GF-D8 (cell line): ENCODE data around the gene GTPBP1.

Source experiments
- DNase-seq: peaks from one replicate; lab custom pipeline; 2025; lab: John Stamatoyannopoulos, UW

The GTPBP1 gene

DNA sequence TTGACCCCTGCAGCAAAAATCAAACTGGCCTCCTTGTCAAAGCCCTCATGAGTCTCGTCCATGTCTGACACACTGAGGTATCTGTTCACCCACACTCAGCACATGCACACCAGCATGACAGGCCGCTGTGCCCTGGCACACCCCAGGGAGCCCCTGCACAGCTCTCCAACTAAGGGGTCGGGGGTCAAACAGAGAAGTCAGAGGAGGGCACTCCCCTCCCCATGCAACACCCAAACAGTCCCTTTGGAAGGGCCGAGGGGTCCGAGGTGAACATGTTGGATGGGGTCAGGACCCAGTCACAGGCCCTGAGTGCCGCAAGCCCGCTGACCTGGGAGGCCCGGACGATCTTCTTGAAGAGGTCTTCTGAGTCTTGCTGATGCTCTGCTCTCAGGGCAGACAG, 35.4 kb downstream of the GTPBP1 start:
- no peak for DNase-seq

DNA sequence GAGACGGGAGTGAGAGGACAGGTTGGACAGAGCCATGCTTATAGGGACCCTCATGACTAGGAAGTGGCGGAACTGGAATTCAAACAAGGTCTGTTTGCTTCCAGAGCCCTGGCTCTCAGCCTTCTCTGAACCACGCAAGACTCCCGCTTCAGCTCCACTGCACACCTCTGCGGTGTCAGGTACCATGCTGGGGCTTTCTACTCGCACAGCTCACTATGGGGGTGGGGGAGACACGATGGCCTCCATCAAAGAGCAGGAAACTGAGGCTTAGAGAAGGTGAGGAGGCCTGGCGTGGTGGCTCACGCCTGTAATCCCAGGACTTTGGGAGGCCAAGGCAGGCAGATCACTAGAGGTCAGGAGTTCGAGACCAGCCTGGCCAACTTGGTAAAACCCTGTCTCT, 35.8 kb downstream of the GTPBP1 start:
- DNase-seq = no peak

DNA sequence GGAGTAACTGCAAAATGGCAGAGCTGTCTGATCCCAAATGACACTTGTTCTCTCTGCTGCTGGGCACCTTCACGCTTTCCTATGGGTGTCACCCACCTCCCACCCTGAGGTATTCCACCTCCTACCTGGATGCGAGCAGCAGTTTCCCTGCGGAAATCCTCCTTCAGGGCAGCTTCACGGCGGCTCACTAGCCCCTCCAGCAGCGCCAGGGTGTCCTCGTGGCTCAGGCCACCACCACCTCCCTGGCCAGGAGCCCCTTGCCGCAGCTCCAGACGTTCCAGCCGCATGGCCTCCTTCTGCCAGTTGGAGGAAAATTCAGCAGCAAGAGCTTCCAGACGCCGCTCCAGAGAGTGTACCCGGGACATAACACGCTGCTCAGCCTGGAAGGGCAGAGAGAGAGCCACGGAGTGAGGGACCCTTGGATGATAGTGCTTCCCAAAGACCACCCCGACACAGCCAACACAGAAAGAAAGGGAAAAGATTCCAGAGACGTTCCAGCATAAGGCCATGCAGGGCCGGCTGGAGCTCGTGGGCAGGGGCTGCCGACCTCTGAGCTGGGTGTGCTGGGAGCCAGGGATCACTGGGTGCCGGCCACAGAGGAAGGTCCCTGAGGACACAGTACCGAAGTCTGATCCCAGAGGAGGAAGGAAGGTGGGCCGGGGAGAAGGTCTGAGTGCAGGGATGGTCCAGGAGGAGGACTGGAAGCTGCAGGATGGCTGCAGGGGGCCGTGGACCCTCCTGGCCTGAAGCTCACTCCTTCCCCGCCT, 36.6 kb downstream of the GTPBP1 start:
- DNase-seq = no peak

DNA sequence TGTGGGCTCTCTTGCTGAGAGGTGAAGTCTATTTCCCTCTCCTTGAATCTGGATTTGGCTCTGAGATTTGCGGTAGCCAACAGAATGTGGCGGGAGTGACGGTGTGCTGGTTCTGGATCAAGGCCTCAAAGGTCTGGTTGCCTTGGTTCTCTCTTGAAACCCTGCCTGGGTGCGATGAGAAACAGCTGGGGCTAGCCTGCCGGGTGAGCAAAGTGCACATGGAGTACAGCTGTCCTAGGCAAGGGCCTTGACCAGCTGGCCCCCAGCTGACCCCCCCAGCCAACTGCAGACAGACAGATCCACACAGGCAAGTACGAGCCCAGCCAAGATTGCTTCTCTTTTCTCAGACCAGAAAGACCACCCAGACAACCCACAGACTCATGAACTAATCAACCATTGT, 39.2 kb downstream of the GTPBP1 start:
- no peak for DNase-seq

DNA sequence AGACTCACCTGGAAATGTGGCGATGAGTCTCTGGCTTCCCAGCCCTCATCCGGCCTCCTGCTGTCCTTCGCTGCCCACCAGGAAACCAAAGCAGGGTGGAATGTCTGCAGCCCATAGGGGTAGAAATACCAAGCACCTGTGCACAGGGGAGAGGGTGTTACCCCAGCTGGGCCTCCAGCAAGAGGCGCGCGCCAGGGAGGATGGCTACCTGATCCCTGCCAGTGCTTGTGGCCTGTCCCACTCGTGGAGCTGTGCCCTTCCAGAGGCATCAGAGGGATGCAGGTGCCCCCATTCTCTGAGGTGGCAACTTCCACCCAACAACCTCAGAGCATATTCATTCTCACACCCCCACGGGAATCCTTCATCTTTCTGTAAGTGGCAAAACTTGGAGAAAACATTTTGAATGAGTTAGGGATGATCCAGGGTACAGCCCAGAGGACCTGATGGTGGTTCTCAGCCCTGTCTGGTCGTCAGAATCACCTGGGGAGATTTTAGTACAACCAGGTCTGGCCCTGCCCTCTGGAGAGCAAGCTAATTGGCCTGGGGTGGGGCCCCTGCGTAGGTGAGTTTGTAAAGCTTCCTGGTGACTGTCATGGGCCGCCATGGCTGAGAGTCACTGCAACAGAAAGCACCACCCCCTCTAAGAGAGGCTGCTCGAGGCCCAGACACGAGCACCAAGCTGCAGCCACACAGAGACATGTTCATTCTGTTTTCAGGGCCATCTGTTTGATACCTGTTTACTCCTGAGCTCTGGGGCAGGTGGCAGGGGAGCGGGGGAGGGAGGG, 40.1 kb downstream of the GTPBP1 start:
- no peak for DNase-seq

DNA sequence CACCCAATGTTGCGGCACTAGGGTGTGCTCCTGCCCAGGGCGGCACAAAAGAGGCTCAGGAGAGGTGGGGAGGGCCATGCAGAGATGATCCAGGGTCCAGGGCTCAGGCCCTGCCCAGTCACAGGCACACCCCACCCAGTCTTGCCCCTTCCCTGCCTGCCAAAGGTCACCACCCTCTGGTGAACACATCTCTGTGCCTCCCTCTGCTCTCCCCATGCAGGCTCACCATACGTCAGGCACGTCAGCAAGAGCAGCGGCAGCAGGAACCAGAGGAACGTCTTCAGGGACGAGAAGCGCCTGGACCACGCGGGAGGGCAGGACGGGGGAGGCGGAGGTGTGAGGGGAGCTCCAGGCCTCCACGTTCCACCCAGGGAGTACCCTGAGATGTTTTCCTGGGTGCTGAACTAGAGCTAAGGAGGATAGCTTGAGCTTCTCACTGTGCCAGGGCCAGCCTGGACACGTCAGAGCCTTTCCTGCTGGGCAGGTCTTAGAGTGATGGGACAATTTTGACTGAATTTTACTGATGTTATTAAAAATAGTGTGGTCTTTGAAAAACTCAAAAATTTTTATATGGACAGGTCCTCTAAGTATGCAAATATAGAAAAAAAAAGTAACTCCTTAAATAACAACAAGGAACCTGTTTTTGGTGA, 42.9 kb downstream of the GTPBP1 start:
- no peak for DNase-seq

DNA sequence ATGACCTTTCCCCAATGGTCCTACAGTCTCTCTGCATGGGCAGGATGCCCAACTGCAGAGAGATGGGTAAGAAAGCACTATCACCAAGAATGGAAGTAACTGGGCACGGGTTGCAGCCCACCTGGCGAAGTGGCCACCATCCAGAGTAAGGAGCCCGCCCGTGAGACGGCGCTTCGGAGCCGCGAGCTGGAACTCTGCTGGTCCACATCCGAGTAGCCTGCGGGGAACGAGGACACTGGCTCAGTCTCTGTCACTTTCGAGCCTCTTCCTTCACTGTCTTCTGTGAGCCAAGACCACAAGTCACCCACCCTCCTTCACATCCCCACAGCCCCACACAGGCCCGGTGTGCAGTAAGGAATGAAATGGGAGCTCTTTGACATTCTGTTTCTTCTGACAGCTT, 44.4 kb downstream of the GTPBP1 start:
- no peak for DNase-seq

DNA sequence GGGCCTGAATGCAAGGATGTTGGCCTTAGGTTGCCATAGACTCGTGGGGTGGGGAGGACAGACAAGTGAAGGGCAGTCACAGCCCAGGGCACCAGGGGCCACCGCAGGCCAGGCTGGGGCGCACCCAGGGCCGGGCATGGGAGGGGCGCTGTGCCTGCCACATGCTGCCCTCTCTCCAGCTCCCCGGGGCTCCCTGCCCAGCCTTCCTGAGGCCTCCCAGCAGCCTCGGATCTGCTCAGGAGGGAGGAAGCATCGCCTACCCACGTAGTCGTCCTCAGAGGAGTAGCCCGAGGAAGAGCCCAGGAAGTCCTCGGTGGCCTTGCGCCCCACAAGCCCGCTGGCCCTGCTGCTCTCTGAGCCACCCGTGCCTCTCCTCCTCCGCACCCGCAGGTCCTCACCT, 44.9 kb downstream of the GTPBP1 start:
- no peak for DNase-seq

DNA sequence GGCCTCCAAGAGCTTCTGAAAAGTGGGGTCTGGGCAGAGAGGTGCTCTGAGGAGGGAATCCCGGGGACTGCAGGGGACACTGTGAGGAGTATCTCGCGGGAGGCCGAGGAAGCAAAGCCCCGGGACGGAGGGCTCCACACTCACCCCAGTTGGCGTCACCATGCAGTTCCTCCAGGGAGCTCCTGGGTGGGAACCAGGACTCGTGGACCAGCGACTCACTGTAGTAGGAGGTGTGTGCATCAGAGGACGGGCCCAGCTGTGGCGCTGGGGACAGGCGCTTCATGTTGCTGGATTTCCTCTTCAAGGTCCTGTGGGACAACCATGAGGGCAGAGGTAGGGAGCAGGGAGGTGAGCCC, 45.3 kb downstream of the GTPBP1 start:
- no peak for DNase-seq

DNA sequence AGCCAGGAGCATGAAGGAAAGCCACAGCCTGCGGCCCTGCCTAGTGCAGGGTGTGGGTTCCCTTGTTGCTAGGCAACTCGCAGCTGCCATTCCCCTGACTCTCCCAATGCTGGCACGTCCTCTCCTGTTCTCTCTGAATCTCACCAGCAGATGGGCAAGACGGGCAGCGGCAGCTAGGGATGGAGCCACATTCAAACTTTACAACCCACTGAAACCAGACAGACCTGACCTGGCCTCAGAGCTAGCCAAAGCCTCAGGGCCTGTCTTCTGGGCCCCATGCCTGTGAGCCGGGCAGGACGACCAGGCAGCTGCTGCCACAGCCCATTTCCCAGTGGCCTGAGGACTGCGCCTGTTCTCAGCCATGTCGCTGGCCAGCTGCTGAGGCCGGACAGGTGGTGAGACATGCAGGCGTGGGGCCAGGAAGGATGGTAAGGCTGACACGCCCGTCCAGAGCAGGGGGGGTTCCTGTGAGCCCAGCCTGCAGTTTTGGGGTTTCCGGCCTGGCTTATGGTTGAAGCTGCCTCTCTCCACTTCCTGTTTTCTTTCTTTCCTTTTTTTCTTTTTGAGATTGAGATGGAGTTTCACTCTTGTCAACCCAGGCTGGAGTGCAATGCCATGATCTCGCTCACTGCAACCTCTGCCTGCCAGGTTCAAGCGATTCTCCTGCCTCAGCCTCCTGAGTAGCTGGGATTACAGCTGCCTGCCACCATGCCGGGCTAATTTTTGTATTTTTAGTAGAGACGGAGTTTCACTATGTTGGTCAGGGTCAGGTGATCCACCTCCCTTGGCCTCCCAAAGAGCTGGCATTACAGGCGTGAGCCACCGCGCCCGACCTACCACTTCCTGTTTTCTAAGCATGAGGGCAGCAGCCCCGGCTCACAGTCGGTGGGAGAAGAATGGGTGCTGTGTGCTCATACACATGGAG, 45.9 kb downstream of the GTPBP1 start:
- peak; percentile 54 for DNase-seq

DNA sequence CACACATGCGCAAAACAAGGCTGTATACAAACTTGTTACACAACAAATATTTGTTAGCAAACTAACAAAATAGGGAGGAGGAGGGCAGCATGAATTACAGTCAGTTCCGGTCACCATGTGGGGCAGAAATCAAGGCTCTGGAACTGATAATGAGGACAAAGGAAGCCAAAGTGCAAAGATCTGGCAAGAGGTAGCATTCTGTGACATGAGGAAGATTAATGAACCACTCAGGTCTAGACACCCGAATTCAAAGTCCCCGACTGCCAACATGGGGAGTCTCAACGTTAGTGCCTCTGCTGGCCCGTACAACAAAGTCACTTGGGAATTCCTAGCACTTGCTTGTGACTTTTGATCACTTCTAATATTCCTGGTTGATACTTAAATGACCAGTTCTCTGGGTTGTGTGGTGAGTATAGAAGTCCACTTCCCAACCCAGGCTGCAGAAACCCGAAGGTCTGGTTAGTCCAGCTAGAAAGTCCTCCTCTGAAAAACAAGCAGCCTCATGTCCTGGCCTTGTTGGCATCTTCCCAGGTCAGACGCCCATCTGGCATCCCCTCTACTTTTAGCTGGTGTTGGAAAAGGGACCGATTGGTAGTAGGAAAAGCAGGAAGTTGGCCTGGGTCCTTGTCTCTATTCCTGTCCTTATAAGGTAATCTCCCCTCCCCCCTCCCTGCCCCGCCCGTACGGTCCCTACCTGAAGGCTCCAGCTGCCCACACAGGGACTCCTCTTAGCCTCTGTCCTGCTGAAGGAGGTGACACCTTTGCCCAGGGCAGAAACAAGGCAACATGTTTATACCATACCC, 48.4 kb downstream of the GTPBP1 start:
- no peak for DNase-seq

DNA sequence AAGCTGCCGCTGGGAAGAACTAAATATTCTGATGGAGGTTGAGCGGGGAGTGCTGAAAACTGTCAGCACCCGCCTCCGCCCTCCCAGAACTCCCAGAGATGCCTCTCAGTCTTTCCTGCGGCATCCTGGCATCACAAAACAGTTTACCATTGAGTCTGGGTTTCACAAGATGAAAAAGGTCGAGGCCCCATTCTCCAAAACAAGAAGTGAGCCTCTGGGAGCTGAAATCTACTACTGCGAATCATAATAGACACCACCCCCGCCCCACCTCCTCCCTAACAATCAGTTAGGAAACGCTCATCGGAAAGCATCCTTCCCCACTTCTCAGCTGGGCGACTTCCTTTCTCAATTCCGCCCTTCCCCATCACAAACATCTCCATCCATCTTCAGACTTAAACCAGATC, 49.0 kb downstream of the GTPBP1 start:
- DNase-seq = peak; percentile 35

DNA sequence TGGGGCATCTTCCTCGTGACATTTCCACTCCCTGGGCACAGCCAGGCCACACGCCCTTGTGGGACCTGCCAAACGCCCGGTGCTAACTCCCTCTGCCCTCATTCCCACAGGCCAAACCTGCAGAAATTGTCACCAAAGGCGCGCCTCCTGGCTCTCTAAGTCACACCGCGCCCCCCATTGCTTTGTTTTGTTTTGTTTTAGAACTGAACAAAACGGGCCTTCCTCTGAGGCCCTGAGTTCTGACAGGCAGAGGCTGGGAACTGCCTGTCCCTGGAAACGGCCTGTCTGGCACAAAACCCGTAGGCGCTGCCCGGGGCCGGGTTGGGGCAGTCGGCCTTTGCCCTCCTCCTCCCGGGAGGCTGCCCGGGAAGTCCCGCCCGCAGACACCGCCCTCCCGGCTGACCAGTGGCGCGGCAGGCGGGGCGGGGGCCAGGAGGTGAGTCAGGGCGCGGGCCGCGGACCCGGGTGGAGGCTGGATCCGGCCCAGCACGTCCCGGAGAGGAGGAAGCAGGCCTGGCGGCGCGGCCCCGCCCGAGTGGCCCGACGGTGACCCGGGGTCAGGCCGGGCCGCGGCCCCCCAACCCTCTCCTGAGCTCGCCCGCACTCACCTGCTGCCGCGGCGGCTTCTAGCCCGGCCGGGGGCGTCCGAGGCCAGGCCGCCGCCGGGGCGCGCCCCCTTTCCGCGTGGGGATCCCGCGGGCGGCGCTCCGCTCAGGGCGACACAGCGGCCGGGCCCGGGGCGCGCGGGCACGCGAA, 49.6 kb downstream of the GTPBP1 start:
- peak; percentile 32 for DNase-seq

DNA sequence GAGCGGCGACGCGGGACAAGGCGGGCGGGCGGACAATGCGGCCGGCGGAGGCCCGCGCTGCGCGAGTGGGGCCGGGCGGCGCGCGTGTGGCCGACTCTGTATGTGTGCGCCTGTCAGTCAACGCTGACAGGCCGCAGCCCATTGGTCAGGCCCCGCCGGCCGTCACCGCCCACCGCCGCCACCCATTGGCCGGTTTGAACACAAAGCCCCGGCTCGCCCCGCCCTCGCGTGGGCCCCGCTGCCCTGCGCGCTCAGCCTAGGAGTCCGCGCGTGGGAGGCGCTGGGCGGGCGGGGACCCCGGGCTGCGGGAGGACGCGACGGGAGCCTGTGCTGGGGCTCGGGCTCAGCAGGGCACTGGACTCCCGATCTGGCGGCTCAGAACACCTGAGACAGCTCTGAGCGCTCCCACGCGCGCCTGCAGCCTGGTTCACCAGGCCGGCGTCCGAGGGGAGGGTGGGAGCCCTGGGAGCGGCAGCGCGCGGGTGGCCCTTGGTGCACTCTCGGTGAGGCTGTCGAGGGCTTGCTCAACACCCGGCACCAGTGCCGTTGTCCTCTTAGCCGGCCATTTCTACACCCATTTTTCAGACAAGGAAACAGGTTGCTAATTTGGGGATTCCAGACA, 50.3 kb downstream of the GTPBP1 start, which contains the start of gene SUN2:
SUN2 (minus strand) TSS at position 88 of the 622 bp plus-strand sequence. CDS start 3,370 bp downstream, outside the sequence.
- DNase-seq = peak; percentile 42

DNA sequence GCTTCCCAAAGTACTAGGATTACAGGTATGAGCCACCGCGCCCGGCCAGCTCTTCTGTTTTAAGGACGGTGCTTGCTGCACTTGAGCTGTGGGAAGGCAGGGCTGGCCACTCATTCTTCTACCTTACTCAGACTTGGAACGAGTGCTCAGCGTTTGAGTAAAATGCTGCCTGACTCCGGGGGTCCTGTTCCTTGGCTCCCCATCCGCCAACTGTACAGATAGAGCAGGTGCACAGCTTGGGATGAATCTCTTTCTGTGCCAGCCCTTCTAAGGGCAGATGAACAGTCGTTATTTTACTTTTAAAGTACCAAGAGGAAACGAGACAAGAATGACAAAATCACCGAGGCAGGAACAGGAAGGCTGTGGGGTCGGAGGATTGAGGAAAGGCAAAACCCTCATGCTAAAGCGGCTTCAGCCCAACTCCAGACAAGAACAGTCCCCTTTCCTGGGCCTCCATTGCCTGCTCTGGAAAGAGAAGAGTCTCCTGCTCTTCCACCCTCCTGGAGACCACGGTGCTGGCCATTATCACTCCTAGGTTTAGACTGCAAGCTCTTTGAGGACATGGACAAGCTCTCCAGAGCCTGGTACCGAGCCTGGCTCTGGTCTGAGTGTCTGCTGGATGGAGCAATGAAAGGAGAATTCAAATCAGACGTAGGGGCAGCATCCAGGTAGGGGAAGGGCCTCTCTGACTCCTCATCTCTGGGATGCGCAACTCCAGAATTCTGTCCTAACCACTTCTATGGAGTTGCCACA, 51.1 kb downstream of the GTPBP1 start:
- peak; percentile 43 for DNase-seq

DNA sequence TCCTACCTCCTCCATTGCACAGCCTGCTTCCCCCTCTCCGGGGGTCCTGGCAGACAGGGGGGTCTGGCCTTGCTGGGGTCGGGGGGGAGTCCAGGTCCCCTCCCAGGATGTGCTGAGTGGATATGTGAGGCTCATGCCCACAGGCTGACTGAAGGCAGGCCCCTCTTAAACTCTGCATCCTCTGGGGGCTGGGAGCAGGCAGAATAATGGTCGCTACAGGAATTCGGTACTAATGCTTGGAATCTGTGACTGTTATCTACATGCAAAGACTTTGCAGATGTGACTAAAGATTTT, 51.7 kb downstream of the GTPBP1 start:
- no peak for DNase-seq

DNA sequence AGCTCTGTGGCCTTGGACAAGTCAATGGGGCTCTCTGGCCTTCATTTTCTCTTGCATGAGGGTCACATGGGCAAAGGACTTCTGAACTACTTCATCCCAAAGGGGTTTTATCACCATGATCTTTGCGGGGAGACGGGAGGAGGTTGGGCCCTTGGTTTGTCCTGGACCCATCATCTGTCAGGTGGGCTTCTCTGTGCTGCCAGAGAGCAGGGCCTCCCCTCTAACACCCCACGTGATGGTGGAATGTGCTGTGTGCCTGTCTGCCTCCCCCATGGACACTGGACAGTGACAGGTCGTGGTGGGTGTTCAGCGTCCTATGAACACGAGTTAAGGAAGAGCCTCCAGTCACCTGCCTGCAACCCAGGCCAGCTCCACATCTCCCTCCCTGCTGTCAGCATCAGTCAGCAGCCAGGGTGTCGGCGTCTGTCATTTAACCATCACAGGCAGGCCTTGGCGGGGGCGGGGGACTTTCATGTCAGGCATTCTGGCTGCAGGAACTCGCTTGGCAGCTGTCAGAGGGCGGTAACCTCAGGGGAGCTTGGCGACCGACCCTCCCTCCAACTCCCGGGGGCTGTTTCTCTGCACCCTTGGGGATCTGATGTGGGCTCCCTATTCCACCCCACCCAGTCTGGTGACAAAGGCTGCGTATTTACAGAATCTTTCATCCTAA, 52.7 kb downstream of the GTPBP1 start:
- DNase-seq = no peak

DNA sequence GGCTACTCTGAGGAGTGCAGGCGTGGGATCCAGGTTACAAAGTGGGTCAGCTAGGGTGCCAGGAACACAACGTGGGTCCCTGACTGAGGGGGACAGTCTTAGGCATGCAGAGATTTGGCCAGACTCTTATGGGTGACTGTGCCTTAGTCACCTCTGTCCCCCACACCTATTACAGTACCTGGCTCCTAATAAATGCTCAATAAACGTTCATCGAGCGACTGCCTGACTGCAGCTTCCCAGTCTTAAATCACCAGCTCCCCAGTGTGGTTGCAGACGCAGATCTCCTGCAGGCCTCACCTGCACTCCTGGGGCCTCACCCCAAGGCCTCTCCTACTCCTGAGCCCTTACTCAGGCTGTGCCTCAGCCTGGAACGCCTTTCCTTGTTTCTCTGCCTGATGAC, 53.3 kb downstream of the GTPBP1 start:
- DNase-seq = no peak
